Liver (tissue), 2 donors: ENCODE results near the gene RAB1A.

Experiments used
- YY1 ChIP-seq: IDR thresholded peaks from 2 replicates; pipeline ENCODE4 v1.6.1; 2016; ENCODE audit warnings: antibody characterized with exemption, mild to moderate bottlenecking
- TF ChIP-seq, protein P1 (sequence below): fragments of 150-350 bp; IDR thresholded peaks from 2 replicates; pipeline ENCODE4 v1.5.1; 2017; ENCODE audit warnings: improper control_type of control experiment, low read depth, low read length; ENCODE audit not compliant: missing input control
- TF ChIP-seq, protein P2 (sequence below): IDR thresholded peaks from 2 replicates; pipeline ENCODE4 v1.6.1; 2016; ENCODE audit warnings: antibody characterized with exemption
- donor health status: healthy.

DNA sequence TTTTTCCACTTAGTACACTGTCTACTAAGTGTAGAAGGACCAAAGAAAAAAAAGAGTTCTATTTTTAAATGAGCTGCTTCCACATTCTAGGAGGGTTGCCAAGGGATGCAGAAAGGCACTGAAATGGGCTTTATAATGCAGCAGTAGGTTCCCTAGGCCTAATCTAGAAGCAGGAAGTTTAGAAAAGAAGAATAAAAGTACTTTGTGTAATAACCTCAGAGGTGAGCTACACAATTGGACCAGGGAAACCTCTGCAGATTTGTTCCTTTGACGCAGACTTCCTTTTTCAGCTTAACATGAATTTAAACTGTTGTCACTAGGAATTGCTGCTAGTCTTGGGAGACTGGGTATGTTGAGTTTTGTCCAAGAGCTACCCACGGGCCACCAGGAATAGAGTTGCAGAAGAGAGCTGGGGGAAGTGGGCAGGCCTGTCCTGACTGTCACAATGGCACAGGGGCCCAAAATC is 34.6 kb upstream of the RAB1A start:
- no peak for TF ChIP-seq YY1
- TF ChIP-seq, protein P1, sequence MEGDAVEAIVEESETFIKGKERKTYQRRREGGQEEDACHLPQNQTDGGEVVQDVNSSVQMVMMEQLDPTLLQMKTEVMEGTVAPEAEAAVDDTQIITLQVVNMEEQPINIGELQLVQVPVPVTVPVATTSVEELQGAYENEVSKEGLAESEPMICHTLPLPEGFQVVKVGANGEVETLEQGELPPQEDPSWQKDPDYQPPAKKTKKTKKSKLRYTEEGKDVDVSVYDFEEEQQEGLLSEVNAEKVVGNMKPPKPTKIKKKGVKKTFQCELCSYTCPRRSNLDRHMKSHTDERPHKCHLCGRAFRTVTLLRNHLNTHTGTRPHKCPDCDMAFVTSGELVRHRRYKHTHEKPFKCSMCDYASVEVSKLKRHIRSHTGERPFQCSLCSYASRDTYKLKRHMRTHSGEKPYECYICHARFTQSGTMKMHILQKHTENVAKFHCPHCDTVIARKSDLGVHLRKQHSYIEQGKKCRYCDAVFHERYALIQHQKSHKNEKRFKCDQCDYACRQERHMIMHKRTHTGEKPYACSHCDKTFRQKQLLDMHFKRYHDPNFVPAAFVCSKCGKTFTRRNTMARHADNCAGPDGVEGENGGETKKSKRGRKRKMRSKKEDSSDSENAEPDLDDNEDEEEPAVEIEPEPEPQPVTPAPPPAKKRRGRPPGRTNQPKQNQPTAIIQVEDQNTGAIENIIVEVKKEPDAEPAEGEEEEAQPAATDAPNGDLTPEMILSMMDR = no peak
- TF ChIP-seq, protein P2, sequence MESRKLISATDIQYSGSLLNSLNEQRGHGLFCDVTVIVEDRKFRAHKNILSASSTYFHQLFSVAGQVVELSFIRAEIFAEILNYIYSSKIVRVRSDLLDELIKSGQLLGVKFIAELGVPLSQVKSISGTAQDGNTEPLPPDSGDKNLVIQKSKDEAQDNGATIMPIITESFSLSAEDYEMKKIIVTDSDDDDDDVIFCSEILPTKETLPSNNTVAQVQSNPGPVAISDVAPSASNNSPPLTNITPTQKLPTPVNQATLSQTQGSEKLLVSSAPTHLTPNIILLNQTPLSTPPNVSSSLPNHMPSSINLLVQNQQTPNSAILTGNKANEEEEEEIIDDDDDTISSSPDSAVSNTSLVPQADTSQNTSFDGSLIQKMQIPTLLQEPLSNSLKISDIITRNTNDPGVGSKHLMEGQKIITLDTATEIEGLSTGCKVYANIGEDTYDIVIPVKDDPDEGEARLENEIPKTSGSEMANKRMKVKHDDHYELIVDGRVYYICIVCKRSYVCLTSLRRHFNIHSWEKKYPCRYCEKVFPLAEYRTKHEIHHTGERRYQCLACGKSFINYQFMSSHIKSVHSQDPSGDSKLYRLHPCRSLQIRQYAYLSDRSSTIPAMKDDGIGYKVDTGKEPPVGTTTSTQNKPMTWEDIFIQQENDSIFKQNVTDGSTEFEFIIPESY = no peak
